NCI-H446 (cell line): ENCODE data around the gene TANC2.

Source experiments
- DNase-seq, 2 experiments: peaks; one replicate each; lab custom pipeline; 2025; lab: John Stamatoyannopoulos, UW

TANC2 gene

DNA sequence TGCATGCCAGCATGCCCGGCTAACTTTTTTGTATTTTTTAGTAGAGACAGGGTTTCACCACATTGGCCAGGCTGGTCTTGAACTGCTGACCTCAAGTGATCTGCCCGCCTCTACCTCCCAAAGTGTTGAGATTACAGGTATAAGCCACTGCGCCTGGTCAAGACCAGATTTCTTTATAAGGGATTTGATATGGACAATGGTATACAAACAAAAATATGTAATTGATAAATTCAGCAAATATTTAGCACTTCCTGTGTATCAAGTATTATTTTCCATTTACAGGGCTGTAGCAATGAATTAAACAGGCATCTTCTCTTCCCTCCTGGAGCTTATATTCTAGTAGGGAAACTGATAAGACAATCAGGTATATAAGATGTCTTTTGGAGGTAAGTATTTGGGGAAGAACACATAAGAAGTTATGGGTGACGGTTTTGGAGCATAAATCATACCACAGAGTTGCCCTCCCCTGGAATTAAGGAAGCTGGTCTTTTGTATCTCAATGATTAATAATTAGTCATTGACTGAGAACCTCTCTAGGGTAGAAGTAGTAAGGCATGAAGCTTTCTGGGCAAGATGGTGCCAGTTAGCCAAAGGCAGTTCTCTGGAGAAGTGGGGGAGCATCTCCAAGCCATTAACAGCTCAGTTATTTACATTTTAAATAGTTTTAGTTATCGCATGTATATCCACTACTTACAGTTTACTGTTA is 35.8 kb downstream of the TANC2 start:
- DNase-seq = no peak

DNA sequence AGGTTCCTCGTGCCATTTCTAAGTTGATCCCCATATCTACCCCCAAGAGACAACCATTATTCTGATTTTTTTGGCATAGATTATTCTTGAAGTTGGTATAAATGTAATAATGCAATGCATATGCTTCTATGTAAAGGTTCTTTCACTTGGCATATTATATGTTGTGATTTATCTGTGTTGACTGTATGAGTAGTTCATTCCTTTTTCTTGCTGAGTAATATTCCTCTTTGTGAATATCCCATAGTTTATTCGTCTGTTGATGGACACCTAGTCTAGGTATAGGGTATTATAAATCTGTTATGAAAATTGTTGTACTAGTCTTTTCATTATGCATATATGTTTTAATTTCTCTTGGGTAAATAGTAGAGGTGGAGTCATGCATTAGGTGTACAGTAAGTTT is 36.6 kb downstream of the TANC2 start:
- DNase-seq = no peak

DNA sequence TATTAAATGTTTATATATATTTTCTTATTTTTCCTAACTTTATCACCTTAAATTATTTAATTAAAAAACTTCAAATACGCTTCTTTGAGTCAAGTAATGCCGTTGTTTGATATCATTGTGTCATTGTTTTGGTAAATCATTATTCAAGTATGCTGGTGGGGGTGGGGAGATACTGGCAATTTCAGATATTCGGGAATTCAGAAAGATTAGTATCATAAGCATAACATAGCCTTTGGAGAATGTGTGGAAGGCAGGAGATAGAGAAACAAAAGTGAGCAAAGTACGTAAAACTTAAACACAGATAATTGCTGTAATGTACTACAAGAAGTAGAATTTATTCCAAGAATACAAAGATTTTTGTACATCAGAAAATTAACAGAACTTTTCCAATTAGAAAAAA is 49.8 kb downstream of the TANC2 start:
- DNase-seq = no peak
